HepG2 (cell line): ENCODE measurements around the gene MOB3C. TPM values are rescaled to one million over a fixed set of nuclear protein-coding genes. Genes with fewer than 3 reads are reported as not detected.

ENCODE experiments used
- BCLAF1 ChIP-seq: fragments of 450-650 bp; IDR thresholded peaks from 2 replicates; pipeline ENCODE4 v1.6.1; 2017; ENCODE audit warnings: mild to moderate bottlenecking
- RBM22 ChIP-seq: fragments of 200-400 bp; formaldehyde crosslinking; optimal IDR thresholded peaks from 2 replicates; pipeline ENCODE3; 2017; ENCODE audit warnings: mild to moderate bottlenecking, low read length, moderate library complexity
- SMYD3 ChIP-seq: sonication (generic); formaldehyde crosslinking; IDR thresholded peaks from 2 replicates; pipeline ENCODE4 v1.8.1; 2023; ENCODE audit warnings: mild to moderate bottlenecking, missing genetic modification reagents
- WIZ ChIP-seq: sonication (generic); formaldehyde crosslinking; IDR thresholded peaks from 2 replicates; pipeline ENCODE4 v1.5.1; 2020; ENCODE audit warnings: mild to moderate bottlenecking, missing genetic modification reagents
- YEATS2 ChIP-seq: sonication (generic); formaldehyde crosslinking; IDR thresholded peaks from 2 replicates; pipeline ENCODE4 v1.4.0; 2020; ENCODE audit warnings: missing genetic modification reagents, borderline replicate concordance
- ZBTB1 ChIP-seq: sonication (generic); formaldehyde crosslinking; IDR thresholded peaks from 2 replicates; pipeline ENCODE4 v1.4.0; 2020; ENCODE audit warnings: missing genetic modification reagents, borderline replicate concordance
- ZIK1 ChIP-seq: sonication (generic); formaldehyde crosslinking; IDR thresholded peaks from 2 replicates; pipeline ENCODE4 v1.5.0; 2020; ENCODE audit warnings: mild to moderate bottlenecking, low read depth, missing genetic modification reagents, borderline replicate concordance
- ZNF598 ChIP-seq: sonication (generic); formaldehyde crosslinking; IDR thresholded peaks from 2 replicates; pipeline ENCODE4 v1.5.1; 2020; ENCODE audit warnings: mild to moderate bottlenecking, missing genetic modification reagents, borderline replicate concordance
- ZNF609 ChIP-seq: sonication (generic); formaldehyde crosslinking; IDR thresholded peaks from 2 replicates; pipeline ENCODE4 v1.4.0; 2020; ENCODE audit warnings: mild to moderate bottlenecking, missing genetic modification reagents, borderline replicate concordance
- ZNF746 ChIP-seq: sonication (generic); formaldehyde crosslinking; IDR thresholded peaks from 2 replicates; pipeline ENCODE4 v1.8.0; 2022; ENCODE audit warnings: mild to moderate bottlenecking, missing genetic modification reagents
- ZUFSP ChIP-seq: sonication (generic); formaldehyde crosslinking; IDR thresholded peaks from 2 replicates; pipeline ENCODE4 v1.9.0; 2021; ENCODE audit warnings: missing genetic modification reagents, mild to moderate bottlenecking, borderline replicate concordance
- polyA plus RNA-seq, 8 experiments: library from polyadenylated mRNA; depleted of rRNA in 3 of 8; stranded (reverse) in 7 of 8; unstranded in 1 of 8; fragments of >200 nt; fragmentation: Illumina TruSeq in 4 of 8; extraction: Trizol in 4 of 8; gene quantifications; 2 replicates each; pipeline versions ENCODE4 v1.2.1 to v1.2.3, GENCODE V29; 2011 to 2016; ENCODE audit warnings: low read depth in 4 of 8, missing spikeins in 1 of 8, mixed read lengths in 1 of 8; ENCODE audit not compliant: insufficient read depth in 1 of 8
- total RNA-seq, 5 experiments: library from RNA; depleted of rRNA; stranded (reverse); fragments of >200 nt; fragmentation: Illumina TruSeq; extraction: Trizol; gene quantifications; 2 replicates each; pipeline ENCODE4 v1.2.3, GENCODE V29; 2016; ENCODE audit warnings: low read depth in 1 of 5
- TF ChIP-seq, protein P1 (sequence below): sonication (generic); formaldehyde crosslinking; IDR thresholded peaks from 2 replicates; pipeline ENCODE4 v1.5.0; 2020; ENCODE audit warnings: mild to moderate bottlenecking, missing genetic modification reagents, borderline replicate concordance

Gene MOB3C
- total and polyA plus RNA-seq, 2 of the 13 experiments (the other 11 are each of a cell fraction or from before 2014, with no cell fraction given), result 3.5 to 4.1 TPM

- TF ChIP-seq, protein P1, sequence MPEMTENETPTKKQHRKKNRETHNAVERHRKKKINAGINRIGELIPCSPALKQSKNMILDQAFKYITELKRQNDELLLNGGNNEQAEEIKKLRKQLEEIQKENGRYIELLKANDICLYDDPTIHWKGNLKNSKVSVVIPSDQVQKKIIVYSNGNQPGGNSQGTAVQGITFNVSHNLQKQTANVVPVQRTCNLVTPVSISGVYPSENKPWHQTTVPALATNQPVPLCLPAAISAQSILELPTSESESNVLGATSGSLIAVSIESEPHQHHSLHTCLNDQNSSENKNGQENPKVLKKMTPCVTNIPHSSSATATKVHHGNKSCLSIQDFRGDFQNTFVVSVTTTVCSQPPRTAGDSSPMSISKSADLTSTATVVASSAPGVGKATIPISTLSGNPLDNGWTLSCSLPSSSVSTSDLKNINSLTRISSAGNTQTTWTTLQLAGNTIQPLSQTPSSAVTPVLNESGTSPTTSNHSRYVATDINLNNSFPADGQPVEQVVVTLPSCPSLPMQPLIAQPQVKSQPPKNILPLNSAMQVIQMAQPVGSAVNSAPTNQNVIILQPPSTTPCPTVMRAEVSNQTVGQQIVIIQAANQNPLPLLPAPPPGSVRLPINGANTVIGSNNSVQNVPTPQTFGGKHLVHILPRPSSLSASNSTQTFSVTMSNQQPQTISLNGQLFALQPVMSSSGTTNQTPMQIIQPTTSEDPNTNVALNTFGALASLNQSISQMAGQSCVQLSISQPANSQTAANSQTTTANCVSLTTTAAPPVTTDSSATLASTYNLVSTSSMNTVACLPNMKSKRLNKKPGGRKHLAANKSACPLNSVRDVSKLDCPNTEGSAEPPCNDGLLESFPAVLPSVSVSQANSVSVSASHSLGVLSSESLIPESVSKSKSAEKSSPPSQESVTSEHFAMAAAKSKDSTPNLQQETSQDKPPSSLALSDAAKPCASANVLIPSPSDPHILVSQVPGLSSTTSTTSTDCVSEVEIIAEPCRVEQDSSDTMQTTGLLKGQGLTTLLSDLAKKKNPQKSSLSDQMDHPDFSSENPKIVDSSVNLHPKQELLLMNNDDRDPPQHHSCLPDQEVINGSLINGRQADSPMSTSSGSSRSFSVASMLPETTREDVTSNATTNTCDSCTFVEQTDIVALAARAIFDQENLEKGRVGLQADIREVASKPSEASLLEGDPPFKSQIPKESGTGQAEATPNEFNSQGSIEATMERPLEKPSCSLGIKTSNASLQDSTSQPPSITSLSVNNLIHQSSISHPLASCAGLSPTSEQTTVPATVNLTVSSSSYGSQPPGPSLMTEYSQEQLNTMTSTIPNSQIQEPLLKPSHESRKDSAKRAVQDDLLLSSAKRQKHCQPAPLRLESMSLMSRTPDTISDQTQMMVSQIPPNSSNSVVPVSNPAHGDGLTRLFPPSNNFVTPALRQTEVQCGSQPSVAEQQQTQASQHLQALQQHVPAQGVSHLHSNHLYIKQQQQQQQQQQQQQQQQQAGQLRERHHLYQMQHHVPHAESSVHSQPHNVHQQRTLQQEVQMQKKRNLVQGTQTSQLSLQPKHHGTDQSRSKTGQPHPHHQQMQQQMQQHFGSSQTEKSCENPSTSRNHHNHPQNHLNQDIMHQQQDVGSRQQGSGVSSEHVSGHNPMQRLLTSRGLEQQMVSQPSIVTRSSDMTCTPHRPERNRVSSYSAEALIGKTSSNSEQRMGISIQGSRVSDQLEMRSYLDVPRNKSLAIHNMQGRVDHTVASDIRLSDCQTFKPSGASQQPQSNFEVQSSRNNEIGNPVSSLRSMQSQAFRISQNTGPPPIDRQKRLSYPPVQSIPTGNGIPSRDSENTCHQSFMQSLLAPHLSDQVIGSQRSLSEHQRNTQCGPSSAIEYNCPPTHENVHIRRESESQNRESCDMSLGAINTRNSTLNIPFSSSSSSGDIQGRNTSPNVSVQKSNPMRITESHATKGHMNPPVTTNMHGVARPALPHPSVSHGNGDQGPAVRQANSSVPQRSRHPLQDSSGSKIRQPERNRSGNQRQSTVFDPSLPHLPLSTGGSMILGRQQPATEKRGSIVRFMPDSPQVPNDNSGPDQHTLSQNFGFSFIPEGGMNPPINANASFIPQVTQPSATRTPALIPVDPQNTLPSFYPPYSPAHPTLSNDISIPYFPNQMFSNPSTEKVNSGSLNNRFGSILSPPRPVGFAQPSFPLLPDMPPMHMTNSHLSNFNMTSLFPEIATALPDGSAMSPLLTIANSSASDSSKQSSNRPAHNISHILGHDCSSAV (CRISPR knock-in tag), result no peak
- TF ChIP-seq ZIK1, result no peak
- no peak for TF ChIP-seq BCLAF1
- TF ChIP-seq ZNF598 (CRISPR knock-in tag), result no peak
- no peak for TF ChIP-seq ZUFSP (CRISPR knock-in tag)
- no peak for TF ChIP-seq WIZ (CRISPR knock-in tag)
- TF ChIP-seq ZBTB1 (CRISPR knock-in tag), result no peak
- no peak for TF ChIP-seq SMYD3 (CRISPR knock-in tag)
- TF ChIP-seq ZNF609 (CRISPR knock-in tag), result no peak
- TF ChIP-seq YEATS2 (CRISPR knock-in tag), result no peak
- TF ChIP-seq RBM22, result no peak
- no peak for TF ChIP-seq ZNF746 (CRISPR knock-in tag)
These were observed 33.1 kb downstream of the MOB3C start (continued) for GRCh38 chr1:46583494-46583893.
